ENCODE results near the gene MRPS30.
"Not testable (repeated sequence)": the region's sequence is repeated elsewhere in the genome, so short reads cannot be mapped to it uniquely, and the experiment has no call there.

Gene MRPS30

GRCh38 chr5:44809956-44810420 is 1.2 kb downstream of the MRPS30 start:
- peak; percentile 4 for DNase-seq

- no peak for DNase-seq
Measured at GRCh38 chr5:44814761-44815160, 6.0 kb downstream of the MRPS30 start.

DNA sequence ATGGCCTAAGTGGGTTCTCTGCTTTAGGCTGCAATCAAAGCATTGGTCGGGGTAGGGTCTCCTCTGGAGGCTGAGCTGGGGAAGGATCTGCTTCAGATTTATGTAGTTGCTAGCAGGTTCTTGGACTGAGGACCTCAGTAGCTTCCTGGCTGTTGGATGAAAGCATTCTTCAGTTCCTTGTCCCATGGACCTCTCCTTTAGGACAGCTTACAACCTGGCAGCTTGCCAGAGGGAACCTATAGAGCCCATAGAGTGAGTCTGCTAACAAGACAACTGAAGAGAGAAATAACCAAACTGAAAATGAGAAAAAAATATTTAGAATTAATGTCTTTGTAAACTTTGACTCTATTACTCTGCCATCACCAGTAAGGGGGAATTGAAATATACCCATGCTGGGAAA is 12.4 kb downstream of the MRPS30 start:
- DNase-seq: no peak

DNA sequence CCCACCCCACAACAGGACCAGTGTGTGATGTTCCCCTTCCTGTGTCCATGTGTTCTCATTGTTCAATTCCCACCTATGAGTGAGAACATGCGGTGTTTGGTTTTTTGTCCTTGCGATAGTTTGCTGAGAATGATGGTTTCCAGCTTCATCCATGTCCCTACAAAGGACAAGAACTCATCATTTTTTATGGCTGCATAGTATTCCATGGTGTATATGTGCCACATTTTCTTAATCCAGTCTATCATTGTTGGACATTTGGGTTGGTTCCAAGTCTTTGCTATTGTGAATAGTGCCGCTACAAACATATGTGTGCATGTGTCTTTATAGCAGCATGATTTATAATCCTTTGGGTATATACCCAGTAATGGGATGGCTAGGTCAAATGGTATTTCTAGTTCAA is 15.9 kb downstream of the MRPS30 start:
- not testable (repeated sequence) for DNase-seq

- no peak for DNase-seq
Measured at GRCh38 chr5:44827681-44828080, 18.9 kb downstream of the MRPS30 start.

- DNase-seq: no peak
Measured at GRCh38 chr5:44828719-44829118, 20.0 kb downstream of the MRPS30 start.

DNA sequence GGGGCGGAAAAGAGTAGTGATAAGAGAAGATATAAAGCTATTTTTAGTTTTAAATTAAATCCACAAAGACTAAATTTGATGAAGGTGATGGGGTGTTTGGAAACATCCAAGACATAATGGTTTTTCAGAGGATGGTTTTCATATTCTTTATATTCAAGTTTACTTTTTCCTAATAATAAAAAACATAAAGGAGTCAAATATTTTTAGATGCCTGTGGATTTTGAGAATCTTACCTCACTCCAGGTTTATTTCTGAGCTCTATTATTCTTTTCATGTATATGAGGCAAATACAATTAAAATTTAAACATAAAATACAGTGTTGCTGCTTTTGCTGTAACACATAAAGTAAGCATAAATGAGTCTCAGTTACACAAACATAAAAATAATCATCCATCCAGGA is 22.2 kb downstream of the MRPS30 start:
- no peak for DNase-seq

- no peak for DNase-seq
Measured at GRCh38 chr5:44833249-44833648, 24.5 kb downstream of the MRPS30 start.

GRCh38 chr5:44835693-44836092 is 26.9 kb downstream of the MRPS30 start:
- DNase-seq: no peak

GRCh38 chr5:44839018-44839681 is 30.4 kb downstream of the MRPS30 start:
- no peak for DNase-seq

- no peak for DNase-seq
Measured at GRCh38 chr5:44842496-44843282, 33.9 kb downstream of the MRPS30 start.

GRCh38 chr5:44844744-44845143 is 36.0 kb downstream of the MRPS30 start:
- no peak for DNase-seq

DNA sequence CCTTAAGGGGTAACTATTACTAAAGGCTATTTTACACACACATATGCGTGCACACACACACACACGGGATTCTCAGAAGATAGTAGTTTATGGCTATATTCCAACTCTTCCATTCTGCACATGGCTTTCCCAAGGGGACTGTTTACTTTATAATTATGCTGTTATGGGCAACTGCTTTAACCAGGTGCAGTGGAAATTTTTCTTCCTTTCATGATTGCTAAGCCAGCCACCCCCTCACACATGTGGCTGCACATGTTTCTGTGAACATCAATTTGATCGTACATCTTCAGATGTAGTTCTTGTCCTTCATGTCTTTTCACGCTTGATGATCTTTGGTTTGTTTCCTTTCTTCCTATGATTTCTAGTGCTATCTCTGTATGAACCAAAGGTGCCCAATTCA is 37.0 kb downstream of the MRPS30 start:
- no peak for DNase-seq

DNA sequence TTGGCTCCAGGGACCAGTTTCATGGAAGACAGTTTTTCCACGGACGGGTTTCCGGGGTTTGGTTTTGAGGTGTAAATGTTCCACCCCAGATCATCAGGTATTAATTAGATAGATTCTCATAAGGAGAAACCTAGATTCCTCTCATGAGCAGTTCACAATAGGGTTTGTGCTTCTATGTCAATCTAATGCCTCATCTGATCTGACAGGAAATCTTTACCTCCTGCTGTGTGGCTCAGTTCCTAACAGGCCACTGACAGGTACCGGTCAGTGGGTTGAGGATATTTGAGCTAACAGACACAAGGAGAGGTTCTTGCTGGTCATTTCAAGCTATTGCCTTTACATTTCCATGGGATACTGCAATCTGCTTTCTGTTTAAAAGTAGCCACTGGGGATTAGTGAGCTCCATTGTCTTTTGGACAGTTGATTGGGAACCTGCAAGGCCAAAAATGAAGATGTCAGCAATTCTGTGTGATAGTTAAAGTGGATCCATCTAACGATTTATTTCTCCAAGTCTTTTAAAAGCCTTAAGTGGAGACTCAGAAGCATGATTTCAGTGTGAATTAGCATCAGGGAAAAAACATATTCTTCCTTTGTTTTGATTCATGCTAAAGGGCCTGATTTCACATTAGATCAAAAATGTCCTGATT is 38.6 kb downstream of the MRPS30 start:
- no peak for DNase-seq

GRCh38 chr5:44860267-44860666 is 51.5 kb downstream of the MRPS30 start:
- DNase-seq: no peak

DNA sequence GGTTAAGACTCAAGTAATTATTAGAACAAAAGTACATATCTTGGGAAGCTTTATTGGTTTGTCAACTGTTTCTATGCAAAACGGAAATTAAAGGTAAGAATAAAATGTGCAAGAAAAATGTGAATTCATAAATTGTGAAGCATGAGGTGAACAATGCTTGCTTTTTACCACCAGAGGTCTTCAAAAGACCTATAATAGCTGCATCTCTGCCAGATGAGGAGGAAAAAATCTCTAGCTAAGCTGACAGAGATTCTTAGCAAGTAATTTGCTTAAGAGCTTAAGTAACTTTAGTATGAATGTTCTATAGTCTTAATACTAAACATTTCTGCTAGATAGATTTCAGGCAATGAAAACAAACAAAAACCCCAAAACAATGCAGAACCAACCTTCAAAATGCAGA is 54.1 kb downstream of the MRPS30 start:
- DNase-seq: no peak

Data from right kidney (tissue), 1 donor.